NCI-H748 (cell line): Measurements from ENCODE around the gene EHMT1.

Experiments
- DNase-seq: peaks from one replicate; lab custom pipeline; 2025; ENCODE audit not compliant: unreplicated experiment; lab: John Stamatoyannopoulos, UW

Gene EHMT1

GRCh38 chr9:137817236-137818200 lies 198.7 kb downstream of the EHMT1 start:
- DNase-seq: no peak

- DNase-seq: no peak
Observed at GRCh38 chr9:137818286-137818685, 199.5 kb downstream of the EHMT1 start.

GRCh38 chr9:137820161-137820855 lies 201.5 kb downstream of the EHMT1 start:
- no peak for DNase-seq

GRCh38 chr9:137823986-137824771 lies 205.4 kb downstream of the EHMT1 start:
- DNase-seq: no peak

- DNase-seq: no peak
Observed at GRCh38 chr9:137825324-137825989, 206.7 kb downstream of the EHMT1 start.

- no peak for DNase-seq
Observed at GRCh38 chr9:137827908-137828526, 209.2 kb downstream of the EHMT1 start.

- no peak for DNase-seq
Observed at GRCh38 chr9:137828527-137829259, 209.9 kb downstream of the EHMT1 start.

GRCh38 chr9:137829260-137829996 lies 210.6 kb downstream of the EHMT1 start:
- DNase-seq: no peak

- DNase-seq: no peak
Observed at GRCh38 chr9:137832191-137832700, 213.4 kb downstream of the EHMT1 start.

GRCh38 chr9:137832830-137833590 lies 214.2 kb downstream of the EHMT1 start:
- no peak for DNase-seq

- DNase-seq: no peak
Observed at GRCh38 chr9:137833721-137834613, 215.2 kb downstream of the EHMT1 start.

- no peak for DNase-seq
Observed at GRCh38 chr9:137834846-137835546, 216.2 kb downstream of the EHMT1 start.

- DNase-seq: no peak
Observed at GRCh38 chr9:137836151-137836830, 217.5 kb downstream of the EHMT1 start.

GRCh38 chr9:137836831-137837241 lies 218.0 kb downstream of the EHMT1 start:
- no peak for DNase-seq

- no peak for DNase-seq
Observed at GRCh38 chr9:137837345-137838278, 218.8 kb downstream of the EHMT1 start.
